Ovary (tissue), 9 donors: ENCODE data around the gene EML6. TPM values are rescaled to one million over a fixed set of nuclear protein-coding genes. Genes with fewer than 3 reads are reported as not detected.

Experiments used
- DNase-seq, 5 donors: peaks; one replicate each; pipeline ENCODE4 v3.0.0-alpha.2; 2019 to 2020
- H3K27ac ChIP-seq, 2 donors: fragments of 200-600 bp; one replicate each; pipeline versions ENCODE4 v1.5.1 to v1.8.0; 2019 to 2022
- H3K27me3 ChIP-seq: fragments of 200-600 bp; one replicate; pipeline ENCODE4 v1.8.0; 2022
- H3K36me3 ChIP-seq: fragments of 200-600 bp; sonication (generic); one replicate; pipeline ENCODE4 v1.5.1; 2019
- H3K4me1 ChIP-seq: one replicate; pipeline ENCODE4 v1.8.1; 2013; ENCODE audit warnings: mild to moderate bottlenecking, moderate library complexity; ENCODE audit not compliant: insufficient read depth
- H3K4me3 ChIP-seq: fragments of 200-600 bp; sonication (generic); one replicate; pipeline ENCODE4 v1.5.1; 2017
- H3K9me3 ChIP-seq, 2 donors: fragments of 200-600 bp in 1 of 2; sonication (generic) in 1 of 2; one replicate each; pipeline versions ENCODE4 v1.5.1 to v1.8.1; 2013 to 2019; ENCODE audit warnings: mild to moderate bottlenecking in 1 of 2, moderate library complexity in 1 of 2
- CTCF ChIP-seq, 3 donors: fragments of 450-650 bp in 2 of 3; fragments of 200-600 bp in 1 of 3; IDR thresholded peaks; one replicate each; pipeline versions ENCODE4 v1.5.1 to v1.8.0; 2016 to 2022; ENCODE audit warnings: antibody characterized with exemption in 3 of 3, mild to moderate bottlenecking in 1 of 3
- EP300 ChIP-seq: sonication (generic); formaldehyde crosslinking; IDR thresholded peaks from one replicate; pipeline ENCODE4 v1.6.1; 2017; ENCODE audit warnings: antibody characterized with exemption
- POLR2A ChIP-seq: fragments of 450-650 bp; IDR thresholded peaks from one replicate; pipeline ENCODE4 v1.6.1; 2017; ENCODE audit warnings: antibody characterized with exemption, mild to moderate bottlenecking, moderate library complexity
- WGBS, 3 donors: extraction: QIAGEN DNeasy Blood & Tissue Kit in 1 of 3; methylation state at CpG; one replicate each; pipeline versions ENCODE4 v1.1.5 to v1.1.7; 2013 to 2017; 5-methylcytosine and 5-hydroxymethylcytosine counted together
- intact Hi-C, 4 donors: fragments of 100-400 bp; cut with DNase I; formaldehyde crosslinking; loops; one replicate each; pipeline versions ENCODE4 v1.11.0 to v1.15.1; 2022 to 2023
- polyA plus RNA-seq, 2 donors: library from polyadenylated mRNA; stranded (reverse); fragments of 200-250 nt in 1 of 2; fragments of 350-450 nt in 1 of 2; fragmentation: Illumina TruSeq in 1 of 2; extraction: RNeasy Lipid Tissue Mini Kit (QIAGEN cat#74804) in 1 of 2; gene quantifications; one replicate each; pipeline ENCODE4 v1.2.3, GENCODE V29; 2013 to 2014
- total RNA-seq, 7 donors: library from RNA; depleted of rRNA in 2 of 7; stranded (reverse); fragments of >200 nt in 2 of 7; fragmentation: NEBNext Ultra II Directional in 3 of 7; extraction: Animal tissue kit (Norgen Biotek cat#: 25700) in 3 of 7; gene quantifications; one replicate each; pipeline versions ENCODE4 v1.1.0 to v1.2.4, GENCODE V29; 2016 to 2023
- donor health status: DM: no; HTN: no; CAD: no; lungs with moderate emphysema.
- donor health status: DM: no; HTN: no; CAD: no.
- donor health status: Bipolar disorder and iron deficiency.
- donor health status: DM: yes; HTN: yes; CAD: no.
- donor health status: DM: no; HTN: no; CAD: no.
- donor health status: DM: yes; HTN: yes; CAD: no.

The EML6 gene
- total and polyA plus RNA-seq, 9 donors: 0.22 to 3.7 (median 0.48) TPM

- WGBS, 3 donors: 95 to 98% (median 97%) methylated on average over 4 of the region's 4 CpGs
- no peaks in the 10 kb centered on the region for H3K36me3 ChIP-seq
- intact Hi-C loops: no loop called here
- H3K27ac ChIP-seq: no peak overlapping the region
- no peak for DNase-seq
- H3K9me3 ChIP-seq: no peaks in the 10 kb centered on the region
- no peaks in the 10 kb centered on the region for H3K4me1 ChIP-seq
- TF ChIP-seq CTCF (IDR thresholded peaks at IDR 0.05) (no peak), EP300 (no peak), POLR2A (no peak)
- no peak overlapping the region for H3K4me3 ChIP-seq
- H3K27me3 ChIP-seq: no peaks in the 10 kb centered on the region
Measured at GRCh38 chr2:54862229-54862628, 138.8 kb downstream of the EML6 start.

- 90 to 94% (median 92%) methylated on average over 2 of the region's 2 CpGs for WGBS, 3 donors
Measured at GRCh38 chr2:54862742-54863141, 139.3 kb downstream of the EML6 start.

DNA sequence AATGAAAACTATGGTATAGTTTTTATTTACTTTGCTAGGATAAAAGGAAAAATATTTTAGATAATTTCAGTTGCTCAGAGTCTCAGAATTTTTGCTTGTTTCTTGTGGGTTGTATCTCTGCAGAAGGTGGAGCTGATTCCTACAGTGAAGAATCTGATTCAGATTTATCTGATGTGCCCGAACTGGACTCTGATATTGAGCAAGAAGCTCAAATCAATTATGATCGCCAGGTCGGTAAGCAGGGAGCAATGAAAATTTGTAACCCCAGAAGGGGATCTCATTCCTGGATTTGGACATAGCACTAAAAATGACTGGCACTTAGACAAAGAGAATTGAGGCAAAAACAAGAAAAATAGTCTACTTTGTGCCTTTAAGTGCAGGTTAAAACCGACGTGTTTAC lies 140.2 kb downstream of the EML6 start:
- Histone ChIP-seq H3K4me1 (no peaks in the 10 kb centered on the region), H3K9me3 (no peaks in the 10 kb centered on the region), H3K4me3 (no peak overlapping the region), H3K27me3 (no peaks in the 10 kb centered on the region), H3K27ac (no peak overlapping the region), H3K36me3 (no peaks in the 10 kb centered on the region)
- intact Hi-C loops: no loop called here
- no peak for DNase-seq
- 75 to 77% (median 76%) methylated on average over 5 of the region's 5 CpGs for WGBS, 3 donors
- TF ChIP-seq CTCF (IDR thresholded peaks at IDR 0.05): no peak
- no peak for TF ChIP-seq EP300
- TF ChIP-seq POLR2A: no peak

More at GRCh38 chr2:54862742-54863141, 139.3 kb downstream of the EML6 start:
- Histone ChIP-seq H3K36me3 (no peaks in the 10 kb centered on the region), H3K27me3 (no peaks in the 10 kb centered on the region), H3K4me3 (no peak overlapping the region), H3K27ac (no peak overlapping the region), H3K9me3 (no peaks in the 10 kb centered on the region), H3K4me1 (no peaks in the 10 kb centered on the region)
- no peak for TF ChIP-seq EP300
- no peak for TF ChIP-seq CTCF (IDR thresholded peaks at IDR 0.05)
- TF ChIP-seq POLR2A: no peak
- intact Hi-C loops: no loop called here
- DNase-seq: no peak

- Histone ChIP-seq H3K27ac (no peak overlapping the region), H3K4me3 (no peak overlapping the region), H3K27me3 (no peaks in the 10 kb centered on the region), H3K36me3 (no peaks in the 10 kb centered on the region), H3K4me1 (no peaks in the 10 kb centered on the region), H3K9me3 (no peaks in the 10 kb centered on the region)
- TF ChIP-seq POLR2A (no peak), CTCF (IDR thresholded peaks at IDR 0.05) (no peak), EP300 (no peak)
- no peak for DNase-seq
- intact Hi-C loops: no loop called here
- 66 to 81% (median 73%) methylated on average over 1 of the region's 1 CpG for WGBS, 3 donors
Measured at GRCh38 chr2:54864096-54864495, 140.6 kb downstream of the EML6 start.

GRCh38 chr2:54864727-54865126 lies 141.3 kb downstream of the EML6 start:
- H3K27ac ChIP-seq: no peak overlapping the region
- no peaks in the 10 kb centered on the region for H3K27me3 ChIP-seq
- no peaks in the 10 kb centered on the region for H3K4me1 ChIP-seq
- no peak overlapping the region for H3K4me3 ChIP-seq
- H3K9me3 ChIP-seq: no peaks in the 10 kb centered on the region
- WGBS, 3 donors: 89 to 93% (median 91%) methylated on average over 5 of the region's 5 CpGs
- no peak for TF ChIP-seq CTCF (IDR thresholded peaks at IDR 0.05)
- TF ChIP-seq POLR2A: no peak
- no peak for TF ChIP-seq EP300
- no peaks in the 10 kb centered on the region for H3K36me3 ChIP-seq
- intact Hi-C loops: no loop called here
- no peak for DNase-seq
